WTC11 (cell line): ENCODE results near the gene UGGT2. TPM values are rescaled to one million over a fixed set of nuclear protein-coding genes. Genes with fewer than 3 reads are reported as not detected.
A peak's percentile ranks its signal among the peaks of the same experiment; 100 is the strongest.

Source experiments
- ATAC-seq: fragments of 200-7000 bp; cut with Tn5 transposase; 2 replicates; pipeline ENCODE4 v1.10.0; 2021; ENCODE audit warnings: mild to moderate bottlenecking, moderate library complexity
- CTCF ChIA-PET: fragments of 300-600 bp; sonication (Branson Sonifier 250); formaldehyde crosslinking; loops from one replicate; lab custom pipeline; 2021; ENCODE audit warnings: antibody characterized with exemption; lab: Charles Lee
- POLR2A ChIA-PET: fragments of 350-600 bp; sonication (Branson Sonifier 250); formaldehyde crosslinking; loops from one replicate; lab custom pipeline; 2021; ENCODE audit warnings: antibody characterized with exemption; lab: Charles Lee
- DNase-seq: peaks from one replicate; pipeline ENCODE4 v3.0.0; 2021; ENCODE audit warnings: low spot score
- H3K27ac Mint-ChIP-seq: 2 replicates; pipeline ENCODE4 v1.8.0; 2021; ENCODE audit warnings: mixed read lengths
- H3K27me3 Mint-ChIP-seq: 2 replicates; pipeline ENCODE4 v1.8.0; 2021; ENCODE audit warnings: low read depth, mild to moderate bottlenecking, moderate library complexity, mixed read lengths
- H3K36me3 Mint-ChIP-seq: 2 replicates; pipeline ENCODE4 v1.8.0; 2021; ENCODE audit warnings: mixed read lengths
- H3K4me1 Mint-ChIP-seq: 2 replicates; pipeline ENCODE4 v1.8.0; 2022; ENCODE audit warnings: mixed read lengths
- H3K4me3 Mint-ChIP-seq: 2 replicates; pipeline ENCODE4 v1.8.0; 2021; ENCODE audit warnings: mild to moderate bottlenecking, moderate library complexity, mixed read lengths
- H3K9me3 Mint-ChIP-seq: 2 replicates; pipeline ENCODE4 v1.8.0; 2021; ENCODE audit warnings: mixed read lengths
- AR ChIP-seq: fragments of 250-450 bp; sonication (Bioruptor Pico); IDR thresholded peaks from 2 replicates; pipeline ENCODE4 v1.9.0; 2021; ENCODE audit warnings: mild to moderate bottlenecking
- ARID4B ChIP-seq: sonication (generic); formaldehyde crosslinking; IDR thresholded peaks from 2 replicates; pipeline ENCODE4 v1.8.0; 2023; ENCODE audit warnings: missing genetic modification reagents, mild to moderate bottlenecking, borderline replicate concordance
- ATF3 ChIP-seq: sonication (generic); formaldehyde crosslinking; conservative IDR thresholded peaks from 2 replicates; pipeline ENCODE4 v1.8.1; 2022; ENCODE audit warnings: mild to moderate bottlenecking, missing genetic modification reagents
- CDX4 ChIP-seq: fragments of 250-450 bp; sonication (Bioruptor Pico); IDR thresholded peaks from 2 replicates; pipeline ENCODE4 v1.9.0; 2021; ENCODE audit warnings: moderate library complexity, mild to moderate bottlenecking, inconsistent platforms, borderline replicate concordance
- CREM ChIP-seq: sonication (generic); formaldehyde crosslinking; IDR thresholded peaks from 2 replicates; pipeline ENCODE4 v1.8.1; 2022; ENCODE audit warnings: mild to moderate bottlenecking, missing genetic modification reagents, moderate library complexity
- FOXJ3 ChIP-seq: sonication (generic); formaldehyde crosslinking; IDR thresholded peaks from 2 replicates; pipeline ENCODE4 v1.9.0; 2021; ENCODE audit warnings: missing genetic modification reagents, mild to moderate bottlenecking, borderline replicate concordance
- SMAD3 ChIP-seq: sonication (generic); formaldehyde crosslinking; IDR thresholded peaks from 2 replicates; pipeline ENCODE4 v1.8.0; 2022; ENCODE audit warnings: missing genetic modification reagents, mild to moderate bottlenecking, borderline replicate concordance
- STAT6 ChIP-seq: sonication (generic); formaldehyde crosslinking; conservative IDR thresholded peaks from 2 replicates; pipeline ENCODE4 v1.8.1; 2023; ENCODE audit warnings: mild to moderate bottlenecking, low read depth, missing genetic modification reagents, moderate library complexity
- ZBTB21 ChIP-seq: sonication (generic); formaldehyde crosslinking; IDR thresholded peaks from 2 replicates; pipeline ENCODE4 v1.8.1; 2023; ENCODE audit warnings: mild to moderate bottlenecking, missing genetic modification reagents, borderline replicate concordance
- ZMAT4 ChIP-seq: fragments of 250-450 bp; sonication (Bioruptor Pico); IDR thresholded peaks from 2 replicates; pipeline ENCODE4 v1.9.0; 2021; ENCODE audit warnings: mild to moderate bottlenecking
- ZNF138 ChIP-seq: sonication (generic); formaldehyde crosslinking; conservative IDR thresholded peaks from 2 replicates; pipeline ENCODE4 v1.8.1; 2022; ENCODE audit warnings: mild to moderate bottlenecking, moderate library complexity, missing genetic modification reagents
- ZNF396 ChIP-seq: fragments of 250-450 bp; sonication (Bioruptor Pico); IDR thresholded peaks from 2 replicates; pipeline ENCODE4 v1.8.0; 2021; ENCODE audit warnings: mild to moderate bottlenecking, moderate library complexity, borderline replicate concordance
- ZNF416 ChIP-seq: fragments of 250-450 bp; sonication (Bioruptor Pico); IDR thresholded peaks from 2 replicates; pipeline ENCODE4 v1.9.0; 2021; ENCODE audit warnings: mild to moderate bottlenecking, inconsistent platforms
- ZNF532 ChIP-seq: fragments of 250-450 bp; sonication (Bioruptor Pico); IDR thresholded peaks from 2 replicates; pipeline ENCODE4 v1.9.0; 2021; ENCODE audit warnings: mild to moderate bottlenecking, borderline replicate concordance
- ZSCAN18 ChIP-seq: fragments of 250-450 bp; sonication (Bioruptor Pico); IDR thresholded peaks from 2 replicates; pipeline ENCODE4 v2.1.2; 2022; ENCODE audit warnings: mild to moderate bottlenecking, moderate library complexity
- total RNA-seq: library from RNA; stranded (reverse); gene quantifications from 3 replicates; pipeline ENCODE4 v1.2.3, GENCODE V29; 2021

UGGT2 gene
- total RNA-seq, 1 experiment from 2014 or later = 31.1 TPM

GRCh38 chr13:96036515-96036914 is 16.7 kb downstream of the UGGT2 start:
- H3K27me3 Mint-ChIP-seq = no peaks in the 10 kb centered on the region
- peaks cover 24% of the 10 kb centered on the region for H3K4me1 Mint-ChIP-seq
- POLR2A ChIA-PET = no interaction called here
- DNase-seq (no peak), ATAC-seq (no peak)
- H3K4me3 Mint-ChIP-seq = no peak overlapping the region
- TF ChIP-seq SMAD3 (CRISPR knock-in tag) (no peak), ZNF138 (no peak), AR (no peak)
- CTCF ChIA-PET = no interaction called here
- peaks cover 15% of the 10 kb centered on the region for H3K36me3 Mint-ChIP-seq
- peaks cover 6% of the 10 kb centered on the region for H3K9me3 Mint-ChIP-seq
- H3K27ac Mint-ChIP-seq = no peak overlapping the region

GRCh38 chr13:96034662-96035061 is 18.5 kb downstream of the UGGT2 start:
- peaks cover 15% of the 10 kb centered on the region for H3K36me3 Mint-ChIP-seq
- H3K4me1 Mint-ChIP-seq = peaks cover 15% of the 10 kb centered on the region
- CTCF ChIA-PET = interaction anchor here (1.0 to 1.2 kb wide), 2 partner anchors 15 to 194 kb away, joined by 3 read pairs; no protein-coding TSS in a partner anchor

More at GRCh38 chr13:96034662-96035061, 18.5 kb downstream of the UGGT2 start:
- DNase-seq (no peak), ATAC-seq (peak; percentile 55; the same call in 1 of the 2 replicates)
- Mint-ChIP-seq H3K27me3 (no peaks in the 10 kb centered on the region), H3K27ac (no peak overlapping the region), H3K4me3 (no peak overlapping the region), H3K9me3 (no peaks in the 10 kb centered on the region)
- POLR2A ChIA-PET = no interaction called here
- TF ChIP-seq FOXJ3 (no peak), ARID4B (CRISPR knock-in tag) (no peak), ZNF532 (no peak), ZSCAN18 (CRISPR knock-in tag) (no peak), ATF3 (CRISPR knock-in tag) (no peak), CREM (CRISPR knock-in tag) (no peak), STAT6 (CRISPR knock-in tag) (no peak), ZMAT4 (no peak), ZNF396 (CRISPR knock-in tag) (no peak), CDX4 (CRISPR knock-in tag) (no peak), ZBTB21 (CRISPR knock-in tag) (no peak), ZNF416 (CRISPR knock-in tag) (no peak)
